HepG2 (cell line): ENCODE results near the gene ARIH2. TPM values are rescaled to one million over a fixed set of nuclear protein-coding genes. Genes with fewer than 3 reads are reported as not detected.

Source experiments
- ARNT2 ChIP-seq: sonication (generic); formaldehyde crosslinking; IDR thresholded peaks from 2 replicates; pipeline ENCODE4 v1.8.0; 2022; ENCODE audit warnings: mild to moderate bottlenecking, low read depth, missing genetic modification reagents, moderate library complexity
- ATF2 ChIP-seq: sonication (generic); formaldehyde crosslinking; IDR thresholded peaks from 2 replicates; pipeline ENCODE4 v1.4.0; 2020; ENCODE audit warnings: missing genetic modification reagents
- BHLHE40 ChIP-seq: IDR thresholded peaks from 2 replicates; pipeline ENCODE4 v1.6.1; 2011; ENCODE audit warnings: low read length, improper control_type of control experiment
- CREB3 ChIP-seq: sonication (generic); formaldehyde crosslinking; IDR thresholded peaks from 2 replicates; pipeline ENCODE4 v1.5.0; 2020; ENCODE audit warnings: missing genetic modification reagents
- GLI4 ChIP-seq: sonication (generic); formaldehyde crosslinking; IDR thresholded peaks from 2 replicates; pipeline ENCODE4 v1.5.1; 2020; ENCODE audit warnings: missing genetic modification reagents, mild to moderate bottlenecking, moderate library complexity, borderline replicate concordance
- HCFC1 ChIP-seq: fragments of 150-350 bp; IDR thresholded peaks from 2 replicates; pipeline ENCODE4 v1.6.1; 2014; ENCODE audit warnings: low read depth, low read length
- HMG20A ChIP-seq: IDR thresholded peaks from 2 replicates; pipeline ENCODE4 v1.6.1; 2016; ENCODE audit warnings: borderline replicate concordance
- IRX3 ChIP-seq: sonication (generic); formaldehyde crosslinking; IDR thresholded peaks from 2 replicates; pipeline ENCODE4 v1.8.1; 2023; ENCODE audit warnings: mild to moderate bottlenecking, low read depth, missing genetic modification reagents, borderline replicate concordance
- JUND ChIP-seq: sonication (generic); formaldehyde crosslinking; IDR thresholded peaks from 2 replicates; pipeline ENCODE4 v1.8.0; 2022; ENCODE audit warnings: mild to moderate bottlenecking, missing genetic modification reagents
- MEF2D ChIP-seq: sonication (generic); formaldehyde crosslinking; IDR thresholded peaks from 2 replicates; pipeline ENCODE4 v1.5.1; 2020; ENCODE audit warnings: mild to moderate bottlenecking, missing genetic modification reagents
- NCOA1 ChIP-seq: sonication (generic); formaldehyde crosslinking; IDR thresholded peaks from 2 replicates; pipeline ENCODE4 v1.9.0; 2021; ENCODE audit warnings: missing genetic modification reagents
- NR2F2 ChIP-seq: IDR thresholded peaks from 2 replicates; pipeline ENCODE4 v1.6.1; 2012; ENCODE audit warnings: low read depth, inconsistent platforms, borderline replicate concordance
- RFXAP ChIP-seq: sonication (generic); formaldehyde crosslinking; IDR thresholded peaks from 2 replicates; pipeline ENCODE4 v1.4.0; 2020; ENCODE audit warnings: missing genetic modification reagents, borderline replicate concordance
- RXRA ChIP-seq: sonication (generic); formaldehyde crosslinking; IDR thresholded peaks from 2 replicates; pipeline ENCODE4 v1.5.1; 2020; ENCODE audit warnings: missing genetic modification reagents
- SMYD3 ChIP-seq: sonication (generic); formaldehyde crosslinking; IDR thresholded peaks from 2 replicates; pipeline ENCODE4 v1.8.1; 2023; ENCODE audit warnings: mild to moderate bottlenecking, missing genetic modification reagents
- SPEN ChIP-seq: sonication (generic); formaldehyde crosslinking; IDR thresholded peaks from 2 replicates; pipeline ENCODE4 v1.5.1; 2020; ENCODE audit warnings: low read depth, mild to moderate bottlenecking, missing genetic modification reagents
- ZFP82 ChIP-seq: sonication (generic); formaldehyde crosslinking; IDR thresholded peaks from 2 replicates; pipeline ENCODE4 v1.5.1; 2020; ENCODE audit warnings: mild to moderate bottlenecking, missing genetic modification reagents, borderline replicate concordance
- ZNF317 ChIP-seq: sonication (generic); formaldehyde crosslinking; IDR thresholded peaks from 2 replicates; pipeline ENCODE4 v1.5.0; 2020; ENCODE audit warnings: mild to moderate bottlenecking, missing genetic modification reagents
- ZNF589 ChIP-seq: sonication (generic); formaldehyde crosslinking; conservative IDR thresholded peaks from 2 replicates; pipeline ENCODE4 v1.8.0; 2022; ENCODE audit warnings: mild to moderate bottlenecking, moderate library complexity, missing genetic modification reagents
- ZNF770 ChIP-seq: sonication (generic); formaldehyde crosslinking; IDR thresholded peaks from 2 replicates; pipeline ENCODE4 v1.5.0; 2020; ENCODE audit warnings: mild to moderate bottlenecking, missing genetic modification reagents
- ZSCAN31 ChIP-seq: sonication (generic); formaldehyde crosslinking; IDR thresholded peaks from 2 replicates; pipeline ENCODE4 v1.5.0; 2020; ENCODE audit warnings: low read depth, mild to moderate bottlenecking, missing genetic modification reagents
- polyA plus RNA-seq, 8 experiments: library from polyadenylated mRNA; depleted of rRNA in 3 of 8; stranded (reverse) in 7 of 8; unstranded in 1 of 8; fragments of >200 nt; fragmentation: Illumina TruSeq in 4 of 8; extraction: Trizol in 4 of 8; gene quantifications; 2 replicates each; pipeline versions ENCODE4 v1.2.1 to v1.2.3, GENCODE V29; 2011 to 2016; ENCODE audit warnings: low read depth in 4 of 8, missing spikeins in 1 of 8, mixed read lengths in 1 of 8; ENCODE audit not compliant: insufficient read depth in 1 of 8
- total RNA-seq, 5 experiments: library from RNA; depleted of rRNA; stranded (reverse); fragments of >200 nt; fragmentation: Illumina TruSeq; extraction: Trizol; gene quantifications; 2 replicates each; pipeline ENCODE4 v1.2.3, GENCODE V29; 2016; ENCODE audit warnings: low read depth in 1 of 5
- TF ChIP-seq, protein P1 (sequence below): sonication (generic); formaldehyde crosslinking; IDR thresholded peaks from 2 replicates; pipeline ENCODE4 v1.4.0; 2020; ENCODE audit warnings: missing genetic modification reagents, mild to moderate bottlenecking, borderline replicate concordance

ARIH2 gene
- total and polyA plus RNA-seq, 2 of the 13 experiments (the other 11 are each of a cell fraction or from before 2014, with no cell fraction given) = 64.8 to 83.3 TPM

GRCh38 chr3:48918388-48919214 lies at the start of gene ARIH2 (continued):
- TF ChIP-seq ZNF770 = peak; percentile 26; the same call in 1 of the 2 replicates
- TF ChIP-seq ZSCAN31 (CRISPR knock-in tag) = peak; percentile 54
- TF ChIP-seq ZNF317 = no peak
- TF ChIP-seq JUND = no peak
- 0 out of 2 replicates have a peak, but pooled peaks have one; percentile 27 for TF ChIP-seq NCOA1
- TF ChIP-seq ZNF589 = no peak
- TF ChIP-seq ATF2 (CRISPR knock-in tag) = peak; percentile 63
- peak; percentile 69; the same call in 1 of the 2 replicates for TF ChIP-seq RFXAP (CRISPR knock-in tag)
- TF ChIP-seq MEF2D (CRISPR knock-in tag) = peak; percentile 66; the same call in 1 of the 2 replicates
- TF ChIP-seq ARNT2 = peak; percentile 55; the same call in 1 of the 2 replicates
- TF ChIP-seq, protein P1, sequence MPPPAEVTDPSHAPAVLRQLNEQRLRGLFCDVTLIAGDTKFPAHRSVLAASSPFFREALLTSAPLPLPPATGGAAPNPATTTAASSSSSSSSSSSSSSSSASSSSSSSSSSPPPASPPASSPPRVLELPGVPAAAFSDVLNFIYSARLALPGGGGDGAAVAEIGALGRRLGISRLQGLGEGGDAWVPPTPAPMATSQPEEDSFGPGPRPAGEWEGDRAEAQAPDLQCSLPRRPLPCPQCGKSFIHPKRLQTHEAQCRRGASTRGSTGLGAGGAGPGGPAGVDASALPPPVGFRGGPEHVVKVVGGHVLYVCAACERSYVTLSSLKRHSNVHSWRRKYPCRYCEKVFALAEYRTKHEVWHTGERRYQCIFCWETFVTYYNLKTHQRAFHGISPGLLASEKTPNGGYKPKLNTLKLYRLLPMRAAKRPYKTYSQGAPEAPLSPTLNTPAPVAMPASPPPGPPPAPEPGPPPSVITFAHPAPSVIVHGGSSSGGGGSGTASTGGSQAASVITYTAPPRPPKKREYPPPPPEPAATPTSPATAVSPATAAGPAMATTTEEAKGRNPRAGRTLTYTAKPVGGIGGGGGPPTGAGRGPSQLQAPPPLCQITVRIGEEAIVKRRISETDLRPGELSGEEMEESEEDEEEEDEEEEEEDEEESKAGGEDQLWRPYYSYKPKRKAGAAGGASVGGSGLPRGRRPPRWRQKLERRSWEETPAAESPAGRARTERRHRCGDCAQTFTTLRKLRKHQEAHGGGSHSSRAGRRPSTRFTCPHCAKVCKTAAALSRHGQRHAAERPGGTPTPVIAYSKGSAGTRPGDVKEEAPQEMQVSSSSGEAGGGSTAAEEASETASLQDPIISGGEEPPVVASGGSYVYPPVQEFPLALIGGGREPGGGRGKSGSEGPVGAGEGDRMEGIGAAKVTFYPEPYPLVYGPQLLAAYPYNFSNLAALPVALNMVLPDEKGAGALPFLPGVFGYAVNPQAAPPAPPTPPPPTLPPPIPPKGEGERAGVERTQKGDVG = peak; percentile 89; the same call in 1 of the 2 replicates
- no peak; the same call in none of the 2 replicates for TF ChIP-seq RXRA (CRISPR knock-in tag)
- peak; percentile 35; the same call in 1 of the 2 replicates for TF ChIP-seq GLI4 (CRISPR knock-in tag)
- TF ChIP-seq SPEN (CRISPR knock-in tag) = peak; percentile 42
- TF ChIP-seq ZFP82 (CRISPR knock-in tag) = peak; percentile 98
- peak; percentile 48; the same call in 1 of the 2 replicates for TF ChIP-seq HCFC1
- TF ChIP-seq CREB3 = peak; percentile 26; the same call in 1 of the 2 replicates
- no peak for TF ChIP-seq IRX3 (CRISPR knock-in tag)
- 0 out of 2 replicates have a peak, but pooled peaks have one; percentile 65 for TF ChIP-seq SMYD3
- no peak for TF ChIP-seq BHLHE40
- no peak for TF ChIP-seq NR2F2
- 0 out of 2 replicates have a peak, but pooled peaks have one; percentile 15 for TF ChIP-seq HMG20A (CRISPR knock-in tag)
